ENCODE results near the gene MN1. TPM values are rescaled to one million over a fixed set of nuclear protein-coding genes. Genes with fewer than 3 reads are reported as not detected.
A peak's percentile ranks its signal among the peaks of the same experiment; 100 is the strongest.

Gene MN1
- total RNA-seq, 1 donor, result 6.2 TPM

DNA sequence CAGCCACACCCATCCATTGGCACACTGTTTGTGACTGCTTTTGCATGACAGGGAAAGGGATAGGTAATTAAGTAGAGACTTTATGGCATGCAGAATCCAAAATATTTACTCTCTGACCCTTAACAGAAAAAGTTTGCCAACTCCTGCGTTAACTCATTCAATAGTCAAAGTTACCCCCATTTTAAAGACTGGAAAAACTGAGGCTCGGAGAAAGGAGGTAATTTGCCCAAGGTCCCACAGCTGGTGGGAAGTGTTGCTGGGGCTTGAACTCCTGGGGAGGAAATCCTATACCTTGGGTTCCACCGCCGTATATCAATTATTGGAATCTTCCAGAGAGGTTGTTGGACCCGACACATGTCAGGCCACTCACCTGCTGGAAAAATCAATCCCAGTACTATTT, 29.9 kb downstream of the MN1 start:
- H4K20me1 ChIP-seq (ENCODE audit: insufficient read depth, low read length), result no peaks in the 10 kb centered on the region
- H3K27me3 ChIP-seq (ENCODE audit: insufficient read depth, low read length), result peaks cover 9% of the 10 kb centered on the region
- TF ChIP-seq, protein P1, sequence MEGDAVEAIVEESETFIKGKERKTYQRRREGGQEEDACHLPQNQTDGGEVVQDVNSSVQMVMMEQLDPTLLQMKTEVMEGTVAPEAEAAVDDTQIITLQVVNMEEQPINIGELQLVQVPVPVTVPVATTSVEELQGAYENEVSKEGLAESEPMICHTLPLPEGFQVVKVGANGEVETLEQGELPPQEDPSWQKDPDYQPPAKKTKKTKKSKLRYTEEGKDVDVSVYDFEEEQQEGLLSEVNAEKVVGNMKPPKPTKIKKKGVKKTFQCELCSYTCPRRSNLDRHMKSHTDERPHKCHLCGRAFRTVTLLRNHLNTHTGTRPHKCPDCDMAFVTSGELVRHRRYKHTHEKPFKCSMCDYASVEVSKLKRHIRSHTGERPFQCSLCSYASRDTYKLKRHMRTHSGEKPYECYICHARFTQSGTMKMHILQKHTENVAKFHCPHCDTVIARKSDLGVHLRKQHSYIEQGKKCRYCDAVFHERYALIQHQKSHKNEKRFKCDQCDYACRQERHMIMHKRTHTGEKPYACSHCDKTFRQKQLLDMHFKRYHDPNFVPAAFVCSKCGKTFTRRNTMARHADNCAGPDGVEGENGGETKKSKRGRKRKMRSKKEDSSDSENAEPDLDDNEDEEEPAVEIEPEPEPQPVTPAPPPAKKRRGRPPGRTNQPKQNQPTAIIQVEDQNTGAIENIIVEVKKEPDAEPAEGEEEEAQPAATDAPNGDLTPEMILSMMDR (IDR thresholded peaks at IDR 0.05; ENCODE audit: extremely low read depth, low read depth, low read length), result no peak
- H3K4me1 ChIP-seq (ENCODE audit: insufficient read depth, low read length), result peaks cover 4% of the 10 kb centered on the region
- H2AFZ ChIP-seq (ENCODE audit: low read length), result no peak overlapping the region
- no peaks in the 10 kb centered on the region for H3K36me3 ChIP-seq (ENCODE audit: insufficient read depth, low read length)
- no peak overlapping the region for H3K4me3 ChIP-seq (ENCODE audit: insufficient read depth, low read length)
- no peaks in the 10 kb centered on the region for H3K9me3 ChIP-seq (ENCODE audit: low read depth, low read length)
- DNase-seq (ENCODE audit: insufficient read length, low spot score, missing footprints), result no peak
- no peak overlapping the region for H3K4me2 ChIP-seq (ENCODE audit: insufficient read depth, low read length)
- no peaks in the 10 kb centered on the region for H3K79me2 ChIP-seq (ENCODE audit: insufficient read depth, low read length)
- H3K27ac ChIP-seq (ENCODE audit: low read depth, low read length), result no peak overlapping the region

DNA sequence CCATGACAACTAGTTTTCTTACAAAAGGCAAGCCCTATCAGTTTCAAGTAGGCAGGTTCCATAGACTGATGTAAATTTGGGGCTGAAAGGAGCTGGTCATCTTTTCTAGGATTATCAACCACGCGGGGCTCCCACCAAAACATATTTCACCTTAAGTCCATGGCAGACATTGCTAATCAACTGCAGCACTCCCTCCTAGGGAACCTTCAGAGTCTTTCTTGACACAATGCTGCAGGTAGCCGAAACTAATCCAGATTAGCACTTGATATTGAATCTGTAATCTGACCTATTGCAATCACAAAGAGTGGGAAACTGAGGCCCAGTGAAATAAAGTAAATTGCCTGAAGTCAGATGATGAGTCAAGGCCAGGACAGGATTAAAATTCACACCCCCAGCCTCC, 32.5 kb downstream of the MN1 start:
- no peaks in the 10 kb centered on the region for H3K36me3 ChIP-seq (ENCODE audit: insufficient read depth, low read length)
- no peaks in the 10 kb centered on the region for H3K4me1 ChIP-seq (ENCODE audit: insufficient read depth, low read length)
- H3K4me3 ChIP-seq (ENCODE audit: insufficient read depth, low read length), result no peak overlapping the region
- H3K79me2 ChIP-seq (ENCODE audit: insufficient read depth, low read length), result no peaks in the 10 kb centered on the region
- H3K27me3 ChIP-seq (ENCODE audit: insufficient read depth, low read length), result peaks cover 4% of the 10 kb centered on the region
- no peaks in the 10 kb centered on the region for H3K9me3 ChIP-seq (ENCODE audit: low read depth, low read length)
- no peaks in the 10 kb centered on the region for H4K20me1 ChIP-seq (ENCODE audit: insufficient read depth, low read length)
- no peak overlapping the region for H2AFZ ChIP-seq (ENCODE audit: low read length)
- H3K27ac ChIP-seq (ENCODE audit: low read depth, low read length), result no peak overlapping the region
- TF ChIP-seq, protein P1 (IDR thresholded peaks at IDR 0.05; ENCODE audit: extremely low read depth, low read depth, low read length), result no peak
- peak; percentile 61 for DNase-seq (ENCODE audit: insufficient read length, low spot score, missing footprints)
- H3K4me2 ChIP-seq (ENCODE audit: insufficient read depth, low read length), result no peak overlapping the region

- TF ChIP-seq, protein P1 (IDR thresholded peaks at IDR 0.05; ENCODE audit: extremely low read depth, low read depth, low read length), result no peak
- Histone ChIP-seq H3K27me3 (ENCODE audit: insufficient read depth, low read length) (peaks cover 4% of the 10 kb centered on the region), H4K20me1 (ENCODE audit: insufficient read depth, low read length) (no peaks in the 10 kb centered on the region), H3K4me2 (ENCODE audit: insufficient read depth, low read length) (no peak overlapping the region), H3K36me3 (ENCODE audit: insufficient read depth, low read length) (no peaks in the 10 kb centered on the region), H2AFZ (ENCODE audit: low read length) (no peak overlapping the region), H3K4me3 (ENCODE audit: insufficient read depth, low read length) (no peak overlapping the region), H3K9me3 (ENCODE audit: low read depth, low read length) (no peaks in the 10 kb centered on the region), H3K27ac (ENCODE audit: low read depth, low read length) (no peak overlapping the region), H3K79me2 (ENCODE audit: insufficient read depth, low read length) (no peaks in the 10 kb centered on the region), H3K4me1 (ENCODE audit: insufficient read depth, low read length) (no peaks in the 10 kb centered on the region)
- peak; percentile 72 for DNase-seq (ENCODE audit: insufficient read length, low spot score, missing footprints)
These were observed 33.4 kb downstream of the MN1 start for GRCh38 chr22:27768027-27768653.

DNA sequence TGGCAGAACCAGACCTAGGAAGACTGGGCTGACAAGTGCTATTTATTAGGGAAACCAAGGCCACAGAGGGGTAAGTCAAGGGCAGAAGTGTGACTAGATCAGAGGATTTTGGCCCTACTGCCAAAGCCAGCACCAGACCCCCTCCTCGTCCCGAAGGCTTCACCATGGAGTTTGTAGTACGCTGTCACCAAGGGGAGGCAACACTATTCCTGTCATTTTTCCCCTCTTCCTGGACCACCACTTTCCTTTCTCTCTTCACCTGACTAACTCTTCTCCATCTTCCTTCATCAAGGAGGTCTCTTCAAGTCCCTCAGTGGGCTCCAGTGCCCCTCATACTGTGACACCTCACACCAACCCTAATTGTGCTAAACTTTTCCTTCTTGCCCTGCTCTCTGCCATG, 34.9 kb downstream of the MN1 start:
- H3K27me3 ChIP-seq (ENCODE audit: insufficient read depth, low read length), result peaks cover 4% of the 10 kb centered on the region

More for the DNA sequence above, 34.9 kb downstream of the MN1 start:
- no peak overlapping the region for H3K27ac ChIP-seq (ENCODE audit: low read depth, low read length)
- TF ChIP-seq, protein P1 (IDR thresholded peaks at IDR 0.05; ENCODE audit: extremely low read depth, low read depth, low read length), result no peak
- H3K4me3 ChIP-seq (ENCODE audit: insufficient read depth, low read length), result no peak overlapping the region
- H3K4me2 ChIP-seq (ENCODE audit: insufficient read depth, low read length), result no peak overlapping the region
- H3K79me2 ChIP-seq (ENCODE audit: insufficient read depth, low read length), result no peaks in the 10 kb centered on the region
- H2AFZ ChIP-seq (ENCODE audit: low read length), result no peak overlapping the region
- H3K9me3 ChIP-seq (ENCODE audit: low read depth, low read length), result no peaks in the 10 kb centered on the region
- no peaks in the 10 kb centered on the region for H3K4me1 ChIP-seq (ENCODE audit: insufficient read depth, low read length)
- H3K36me3 ChIP-seq (ENCODE audit: insufficient read depth, low read length), result no peaks in the 10 kb centered on the region
- H4K20me1 ChIP-seq (ENCODE audit: insufficient read depth, low read length), result no peaks in the 10 kb centered on the region
- peak; percentile 32 for DNase-seq (ENCODE audit: insufficient read length, low spot score, missing footprints)

Measured in osteoblast (primary cell).